Renal cortical epithelial cell (primary cell): ENCODE data around the gene CIT. TPM values are rescaled to one million over a fixed set of nuclear protein-coding genes. Genes with fewer than 3 reads are reported as not detected.

Experiments
- DNase-seq: peaks from one replicate; pipeline ENCODE4 v3.0.0-alpha.2; 2011; ENCODE audit warnings: low read depth
- total RNA-seq: library from RNA; depleted of rRNA; stranded (reverse); fragments of >200 nt; gene quantifications from 2 replicates; pipeline ENCODE4 v1.2.3, GENCODE V29; 2014

Gene CIT
- total RNA-seq, 1 donor from 2014 or later: 9.5 TPM

DNA sequence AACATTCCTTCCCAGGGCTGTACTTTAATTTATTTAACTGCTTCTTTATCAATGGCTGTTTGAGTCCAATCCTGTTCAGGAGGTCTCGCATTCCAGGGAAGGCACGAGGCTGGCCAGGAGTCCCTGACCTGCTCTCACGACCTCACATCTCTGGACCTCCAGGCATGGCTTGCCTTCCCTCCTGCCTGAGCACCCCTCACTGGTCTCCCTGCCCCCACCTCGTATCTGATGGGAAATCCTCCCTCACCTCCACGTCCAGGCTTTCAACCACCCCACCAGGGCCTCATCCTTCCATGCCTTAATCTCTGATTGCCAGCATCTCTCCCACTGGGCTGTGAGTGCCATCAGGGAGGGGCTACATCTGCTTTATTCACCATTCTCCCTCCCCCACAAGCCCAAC lies 180.2 kb downstream of the CIT start:
- DNase-seq: no peak

DNA sequence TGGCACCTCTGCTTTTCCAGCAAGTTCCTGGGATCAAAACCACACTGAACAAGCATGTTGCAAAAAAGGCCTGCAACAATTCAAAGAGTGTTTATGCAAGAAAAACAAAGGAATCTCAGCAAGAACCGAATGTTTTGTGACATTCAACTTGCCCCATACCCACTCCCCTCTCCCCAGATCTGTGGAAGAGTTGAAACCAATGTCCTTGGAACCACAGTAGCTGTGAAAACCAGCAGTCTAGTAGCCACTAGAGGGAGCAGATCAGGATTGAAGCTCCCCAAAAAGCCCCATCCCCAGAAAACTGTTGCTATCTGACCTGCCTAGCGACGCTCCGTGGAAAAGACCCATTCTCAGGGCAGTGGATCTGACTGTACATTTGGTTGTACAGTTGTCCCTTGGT lies 182.1 kb downstream of the CIT start:
- DNase-seq: peak; percentile 39

- DNase-seq: no peak
These were observed 183.0 kb downstream of the CIT start for GRCh38 chr12:119694111-119694510.

DNA sequence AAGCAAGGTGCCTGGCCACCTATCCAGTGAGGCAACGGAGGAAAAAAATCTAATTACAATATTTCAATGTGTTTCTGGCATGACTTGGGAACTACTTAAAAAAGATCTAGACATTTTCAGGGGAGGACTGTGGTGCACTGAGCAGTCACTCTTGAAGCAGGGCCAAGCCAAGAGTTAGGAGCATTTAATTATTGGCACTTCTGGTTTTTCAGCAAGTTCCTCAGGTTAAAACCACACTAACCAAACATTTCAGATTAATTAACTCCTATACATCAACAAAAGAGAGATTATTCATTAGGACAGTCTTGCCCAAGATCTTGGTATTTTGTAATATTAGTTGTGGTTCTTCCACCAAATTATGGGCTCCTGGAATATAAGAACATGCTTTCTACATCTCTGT lies 183.6 kb downstream of the CIT start:
- DNase-seq: peak; percentile 62

- peak; percentile 98 for DNase-seq
These were observed 184.1 kb downstream of the CIT start for GRCh38 chr12:119692997-119693396.

GRCh38 chr12:119692410-119692809 lies 184.7 kb downstream of the CIT start:
- DNase-seq: no peak

- DNase-seq: peak; percentile 59
These were observed 185.8 kb downstream of the CIT start for GRCh38 chr12:119691202-119691810.

GRCh38 chr12:119689935-119690500 lies 187.1 kb downstream of the CIT start:
- DNase-seq: no peak

GRCh38 chr12:119687879-119688278 lies 189.2 kb downstream of the CIT start:
- DNase-seq: no peak

DNA sequence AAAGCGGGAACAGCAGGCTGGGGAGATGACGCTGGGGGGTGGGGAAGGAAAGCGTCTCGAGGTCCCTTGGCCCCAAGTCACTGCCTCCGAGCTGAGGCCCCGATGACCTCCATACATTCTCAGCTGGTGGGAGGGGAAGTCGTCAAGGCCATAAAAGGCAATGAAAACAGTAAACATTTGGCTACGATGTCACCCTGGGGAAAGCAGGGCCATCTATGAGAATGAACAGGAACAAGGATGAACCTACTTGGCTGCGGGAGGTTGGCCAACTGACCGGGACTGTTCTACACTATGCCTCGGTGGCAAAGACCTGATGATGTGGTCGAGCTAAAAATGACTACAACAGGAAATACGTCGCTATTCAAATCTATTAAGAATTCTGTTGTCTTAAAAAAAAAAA lies 189.7 kb downstream of the CIT start:
- DNase-seq: no peak

DNA sequence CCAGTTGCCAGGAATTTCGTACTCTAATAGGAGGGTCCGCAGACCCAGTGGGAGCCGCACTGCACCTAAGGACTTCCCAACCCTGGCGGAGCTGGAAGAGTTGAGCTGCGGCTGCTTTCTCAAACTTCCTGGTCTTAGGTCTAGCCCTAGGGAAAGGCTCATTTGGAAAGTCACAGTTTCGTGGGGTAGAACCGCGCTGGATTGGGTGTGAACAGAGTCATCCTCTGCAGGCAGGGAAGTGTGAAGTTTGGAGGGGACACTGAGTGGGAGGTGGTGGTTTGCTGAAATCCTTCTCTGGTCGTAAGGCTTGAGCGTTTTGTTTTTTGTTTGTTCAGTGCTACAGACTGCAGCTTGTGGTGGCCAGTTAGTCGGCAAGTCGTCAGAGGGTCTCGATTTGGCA lies 190.3 kb downstream of the CIT start:
- no peak for DNase-seq

DNA sequence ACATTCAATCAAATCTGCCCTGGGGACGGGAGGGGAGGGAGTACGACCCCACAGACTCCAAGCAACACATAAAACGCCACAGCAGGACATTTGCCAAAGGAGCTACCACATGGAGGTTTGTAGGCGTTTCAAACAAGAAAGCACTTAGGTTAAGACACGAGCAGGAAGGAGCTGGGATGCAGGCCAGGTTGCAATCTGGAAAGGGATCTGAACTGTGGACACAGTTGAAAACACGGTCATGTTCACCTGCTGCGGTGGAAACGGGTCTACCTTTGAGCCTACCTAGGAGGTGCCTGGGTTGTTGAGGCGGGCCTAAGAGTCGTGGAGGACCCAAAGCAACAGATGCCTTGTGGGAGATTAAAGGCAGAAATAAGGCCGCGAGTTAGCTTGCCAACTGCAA lies 190.8 kb downstream of the CIT start:
- no peak for DNase-seq

GRCh38 chr12:119685375-119685774 lies 191.7 kb downstream of the CIT start:
- DNase-seq: peak; percentile 59

DNA sequence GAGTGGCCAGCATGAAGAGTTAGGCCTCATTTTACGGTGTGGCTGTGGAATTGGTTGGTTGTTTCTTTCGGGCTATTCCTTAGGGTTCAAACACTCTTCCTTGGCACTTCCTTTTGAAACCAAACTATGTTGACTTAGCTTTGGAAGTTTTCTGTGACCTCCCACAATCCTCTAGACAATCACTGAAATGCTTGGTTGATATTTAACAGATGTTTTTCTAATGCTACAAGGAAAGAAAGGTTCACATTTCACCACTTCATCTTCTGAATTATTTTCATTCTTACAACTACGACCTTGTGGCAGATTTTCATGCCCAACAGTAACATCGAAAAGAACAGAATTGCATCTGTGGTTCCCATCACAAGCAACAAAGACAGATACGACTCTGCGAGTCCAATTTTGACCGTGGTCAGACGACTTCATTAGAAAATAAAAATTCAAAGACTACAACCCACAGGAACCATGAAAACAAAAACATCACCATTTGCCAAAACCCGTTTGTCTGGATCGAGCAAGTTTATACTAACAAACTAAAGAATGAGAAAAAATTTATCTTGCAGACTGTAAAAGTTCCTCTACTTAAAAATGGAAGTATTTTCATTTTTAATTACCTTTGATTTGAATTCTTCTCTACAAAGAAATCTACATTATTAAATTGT lies 192.3 kb downstream of the CIT start:
- DNase-seq: peak; percentile 95

DNA sequence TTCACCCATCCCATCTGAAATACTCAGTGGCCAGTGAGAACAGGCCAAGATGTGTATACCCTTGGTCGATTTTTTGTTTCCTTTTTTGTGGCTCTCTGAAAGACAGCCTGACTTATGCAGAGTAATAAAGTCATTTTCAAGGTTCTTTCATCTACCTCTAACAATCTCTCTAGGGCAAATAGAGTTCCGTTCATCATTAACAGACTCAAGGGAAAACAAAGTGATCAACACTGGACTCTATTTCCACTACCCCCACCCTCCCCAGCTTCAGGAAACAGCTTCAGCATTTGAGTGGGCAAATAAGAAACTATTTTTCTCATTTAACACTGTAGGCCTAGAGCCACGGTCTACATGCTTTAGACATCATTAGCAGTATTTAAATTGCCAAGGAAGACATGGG lies 193.3 kb downstream of the CIT start:
- DNase-seq: peak; percentile 97

DNA sequence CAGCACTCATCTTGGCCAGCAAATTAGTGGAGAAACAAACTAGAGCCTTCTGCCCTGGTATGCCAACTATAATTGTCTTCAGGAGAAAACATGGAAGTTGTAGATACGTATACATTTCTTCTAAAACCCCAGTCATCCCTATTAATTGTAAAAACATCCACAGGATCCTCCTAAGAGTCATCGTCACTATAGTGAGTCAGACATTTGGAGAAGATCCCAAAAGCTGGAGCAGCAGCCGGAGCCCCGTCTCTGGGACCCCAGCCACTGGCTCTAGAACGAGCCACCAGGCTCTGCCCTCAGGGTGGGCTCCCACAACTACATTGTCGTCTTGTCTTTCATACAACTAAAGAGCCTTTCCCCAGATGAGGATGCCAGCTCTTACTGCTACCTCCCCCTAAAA lies 193.7 kb downstream of the CIT start:
- no peak for DNase-seq

GRCh38 chr12:119682639-119683252 lies 194.4 kb downstream of the CIT start:
- no peak for DNase-seq

DNA sequence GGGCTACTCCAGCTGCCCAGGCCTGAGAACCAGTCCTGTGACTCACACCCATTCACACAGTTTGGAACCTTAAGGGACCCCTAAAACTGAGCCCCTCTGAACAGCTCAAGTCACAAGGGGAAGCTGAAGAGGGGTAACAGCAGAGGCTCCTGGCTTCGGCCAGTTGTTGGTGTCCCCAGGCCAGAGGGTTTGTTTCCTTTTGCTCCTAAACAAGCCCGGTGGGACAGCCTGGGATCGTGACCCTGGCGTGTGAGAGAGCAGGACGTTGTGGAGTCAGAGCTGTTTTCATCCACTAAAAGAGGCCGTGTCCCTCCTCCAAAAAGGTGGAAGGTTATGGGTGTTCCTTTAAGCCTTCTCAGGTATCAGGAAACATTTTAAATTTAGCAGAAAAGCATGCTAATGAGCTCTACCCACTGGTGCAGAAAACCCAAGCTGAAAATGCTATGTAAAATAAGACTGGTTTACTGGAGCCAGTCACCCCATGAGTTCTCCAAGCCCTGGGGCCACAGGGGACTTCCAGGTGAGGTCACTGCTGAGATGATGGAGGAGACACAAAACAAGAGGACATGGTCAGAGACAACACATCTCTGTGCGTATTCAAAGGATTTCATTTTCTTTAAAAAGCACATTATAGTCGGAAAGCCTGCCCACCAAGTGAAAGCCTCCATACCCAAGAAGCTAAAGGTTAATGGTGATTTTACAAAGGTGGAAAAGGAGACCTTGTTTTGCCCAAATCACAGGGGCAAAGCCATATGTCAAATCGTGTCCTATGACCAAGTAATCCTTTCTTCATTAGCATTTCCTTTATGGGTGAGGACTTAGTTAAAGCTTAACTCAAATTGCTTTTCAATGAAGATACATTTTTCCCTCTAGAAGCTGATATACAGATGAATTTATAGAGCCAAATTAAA lies 195.1 kb downstream of the CIT start:
- DNase-seq: peak; percentile 95

- DNase-seq: peak; percentile 81
These were observed 196.0 kb downstream of the CIT start for GRCh38 chr12:119681111-119681510.

GRCh38 chr12:119679490-119679889 lies 197.6 kb downstream of the CIT start:
- DNase-seq: no peak

DNA sequence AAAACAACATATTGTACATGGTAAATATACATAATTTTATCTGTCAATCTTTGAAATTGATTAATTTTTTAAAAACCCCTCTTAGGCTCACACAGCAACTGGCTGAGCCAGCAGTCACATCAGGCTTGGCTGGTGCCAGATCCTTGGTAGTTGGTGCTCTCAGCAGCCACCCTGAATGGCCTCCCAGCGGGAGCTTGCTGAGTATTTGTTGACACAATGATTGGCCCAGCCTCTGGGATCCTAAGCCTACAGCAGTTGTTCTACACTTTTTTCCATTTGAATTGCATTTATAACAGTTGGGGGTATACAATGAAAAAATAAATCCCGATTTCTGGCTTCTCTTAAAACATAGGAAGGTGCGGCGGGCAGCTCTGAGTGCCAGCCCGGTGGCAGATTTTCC lies 198.0 kb downstream of the CIT start:
- no peak for DNase-seq

- no peak for DNase-seq
These were observed 198.7 kb downstream of the CIT start for GRCh38 chr12:119678459-119678858.
